Measurements from ENCODE around the gene TREH.
"Not testable (repeated sequence)": the region's sequence is repeated elsewhere in the genome, so short reads cannot be mapped to it uniquely, and the experiment has no call there.

The TREH gene

DNA sequence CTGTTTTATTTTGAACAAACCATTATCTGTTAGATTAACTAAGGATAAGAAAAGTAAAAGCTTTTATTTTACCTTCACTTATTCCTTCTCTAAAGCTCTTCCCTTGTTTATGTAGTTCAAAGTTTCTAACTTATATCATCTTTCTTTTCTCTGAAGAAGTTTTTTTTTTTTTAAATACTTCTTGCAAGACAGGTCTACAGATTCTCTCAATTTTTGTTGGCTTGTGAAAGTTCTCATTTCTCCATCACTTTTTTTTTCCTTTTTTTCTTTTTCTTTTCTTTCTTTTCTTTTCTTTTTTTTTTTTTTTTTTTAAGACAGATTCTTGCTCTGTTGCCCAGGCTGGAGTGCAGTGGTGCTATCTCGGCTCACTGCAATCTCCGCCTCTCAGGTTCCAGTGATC is 4.7 kb upstream of the TREH start:
- H3K27me3 ChIP-seq (ENCODE audit: control insufficient read depth, insufficient read depth, low read length), result no peaks in the 10 kb centered on the region
- no peaks in the 10 kb centered on the region for H3K36me3 ChIP-seq (ENCODE audit: control insufficient read depth, insufficient read depth, low read length)
- no peak overlapping the region for H3K27ac ChIP-seq (ENCODE audit: low read depth, low read length)
- H3K4me1 ChIP-seq (ENCODE audit: control insufficient read depth, insufficient read depth, low read length), result peaks cover 7% of the 10 kb centered on the region; the same call in 1 of the 2 replicates
- no peaks in the 10 kb centered on the region for H3K9me3 ChIP-seq (ENCODE audit: control insufficient read depth, insufficient read depth, low read depth, low read length)
- no peak overlapping the region for H3K4me3 ChIP-seq (ENCODE audit: low read depth, low read length)
- H3K9ac ChIP-seq (ENCODE audit: low read length), result no peak overlapping the region

DNA sequence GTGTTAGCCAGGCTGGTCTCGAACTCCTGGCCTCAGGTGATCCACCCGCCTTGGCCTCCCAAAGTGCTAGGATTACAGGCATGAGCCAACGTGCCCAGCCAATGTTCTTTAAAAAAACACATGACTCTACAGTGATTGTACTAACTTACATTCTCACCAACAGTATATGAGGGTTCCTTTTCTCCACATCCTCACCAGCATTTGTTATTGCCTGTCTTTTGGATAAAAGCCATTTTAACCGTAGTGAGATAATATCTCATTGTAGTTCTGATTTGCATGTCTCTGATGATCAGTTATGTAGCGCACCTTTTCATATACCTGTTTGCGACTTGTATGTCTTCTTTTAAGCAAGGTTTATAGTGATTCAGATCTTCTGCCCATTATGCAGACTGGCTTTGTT is 3.5 kb upstream of the TREH start:
- not testable (repeated sequence) for H3K27me3 ChIP-seq (ENCODE audit: control insufficient read depth, insufficient read depth, low read length); H3K9ac ChIP-seq (ENCODE audit: low read length); H3K4me3 ChIP-seq (ENCODE audit: low read depth, low read length); H3K9me3 ChIP-seq (ENCODE audit: control insufficient read depth, insufficient read depth, low read depth, low read length); H3K27ac ChIP-seq (ENCODE audit: low read depth, low read length); H3K36me3 ChIP-seq (ENCODE audit: control insufficient read depth, insufficient read depth, low read length); H3K4me1 ChIP-seq (ENCODE audit: control insufficient read depth, insufficient read depth, low read length)

DNA sequence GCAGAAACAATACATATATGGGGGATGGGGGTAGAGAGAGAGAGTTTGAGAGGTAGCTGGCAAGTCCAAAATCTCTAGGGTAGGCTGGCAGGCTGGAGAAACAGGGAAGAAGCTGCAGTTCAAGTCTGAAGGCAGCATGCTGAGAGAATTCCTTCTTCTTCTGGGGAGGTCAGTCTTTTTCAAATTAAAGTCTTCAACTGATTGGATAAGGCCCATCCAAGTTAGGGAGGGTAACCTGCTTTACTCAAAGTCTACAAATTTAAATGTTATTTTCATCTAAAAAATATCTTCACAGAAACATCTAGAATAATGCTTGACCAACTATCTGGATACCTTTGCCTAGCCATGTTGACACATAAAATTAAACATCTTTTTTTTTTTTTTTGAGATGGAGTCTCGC is 2.9 kb upstream of the TREH start:
- H3K9ac ChIP-seq (ENCODE audit: low read length), result no peak overlapping the region
- no peaks in the 10 kb centered on the region for H3K9me3 ChIP-seq (ENCODE audit: control insufficient read depth, insufficient read depth, low read depth, low read length)
- H3K27ac ChIP-seq (ENCODE audit: low read depth, low read length), result no peak overlapping the region
- H3K4me1 ChIP-seq (ENCODE audit: control insufficient read depth, insufficient read depth, low read length), result peaks cover 7% of the 10 kb centered on the region; the same call in 1 of the 2 replicates
- H3K4me3 ChIP-seq (ENCODE audit: low read depth, low read length), result no peak overlapping the region
- no peaks in the 10 kb centered on the region for H3K27me3 ChIP-seq (ENCODE audit: control insufficient read depth, insufficient read depth, low read length)
- no peaks in the 10 kb centered on the region for H3K36me3 ChIP-seq (ENCODE audit: control insufficient read depth, insufficient read depth, low read length)

DNA sequence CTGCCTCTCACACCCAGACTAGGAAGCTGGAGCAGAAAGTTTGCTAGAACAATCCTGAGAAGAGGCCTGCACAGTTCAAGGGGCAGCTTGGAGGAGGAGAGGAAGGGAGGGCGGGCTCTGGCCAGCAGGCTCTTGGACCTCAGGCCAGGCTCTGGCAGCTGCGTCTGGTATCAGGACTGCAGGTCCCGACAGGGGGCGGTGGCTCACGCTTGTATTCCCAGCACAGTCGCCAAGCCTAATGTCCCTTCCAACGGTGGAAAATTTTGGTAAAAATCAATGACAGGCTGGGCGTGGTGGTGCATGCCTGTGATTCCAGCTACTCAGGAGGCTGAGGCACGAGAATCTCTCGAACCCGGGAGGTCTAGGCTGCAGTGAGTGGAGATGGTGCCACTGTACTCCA is 542 bp downstream of the TREH start:
- H3K4me3 ChIP-seq (ENCODE audit: low read depth, low read length); H3K27ac ChIP-seq (ENCODE audit: low read depth, low read length); H3K36me3 ChIP-seq (ENCODE audit: control insufficient read depth, insufficient read depth, low read length); H3K4me1 ChIP-seq (ENCODE audit: control insufficient read depth, insufficient read depth, low read length); H3K9ac ChIP-seq (ENCODE audit: low read length); H3K27me3 ChIP-seq (ENCODE audit: control insufficient read depth, insufficient read depth, low read length): not testable (repeated sequence)
- peaks cover 20% of the 10 kb centered on the region for H3K9me3 ChIP-seq (ENCODE audit: control insufficient read depth, insufficient read depth, low read depth, low read length)

DNA sequence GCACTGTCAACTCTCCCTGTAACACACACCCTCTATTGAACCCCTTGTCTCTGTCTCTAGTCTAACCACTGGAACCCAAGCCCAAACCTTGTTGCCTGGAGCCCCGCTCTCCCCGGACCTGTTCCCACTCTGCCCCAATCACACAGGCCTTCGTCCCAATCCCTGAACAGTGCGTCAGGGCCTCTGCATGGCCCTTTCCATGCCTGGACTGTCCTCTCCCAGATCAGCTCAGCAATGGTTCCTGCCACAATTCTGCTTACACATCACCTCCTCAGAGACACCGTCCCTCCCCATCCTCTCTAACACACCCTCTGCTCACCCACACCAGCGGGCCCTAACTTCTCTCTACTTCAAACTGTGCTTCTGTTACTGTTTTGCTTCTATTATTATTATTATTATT is 1.5 kb downstream of the TREH start:
- no peak overlapping the region for H3K27ac ChIP-seq (ENCODE audit: low read depth, low read length)
- no peaks in the 10 kb centered on the region for H3K27me3 ChIP-seq (ENCODE audit: control insufficient read depth, insufficient read depth, low read length)

DNA sequence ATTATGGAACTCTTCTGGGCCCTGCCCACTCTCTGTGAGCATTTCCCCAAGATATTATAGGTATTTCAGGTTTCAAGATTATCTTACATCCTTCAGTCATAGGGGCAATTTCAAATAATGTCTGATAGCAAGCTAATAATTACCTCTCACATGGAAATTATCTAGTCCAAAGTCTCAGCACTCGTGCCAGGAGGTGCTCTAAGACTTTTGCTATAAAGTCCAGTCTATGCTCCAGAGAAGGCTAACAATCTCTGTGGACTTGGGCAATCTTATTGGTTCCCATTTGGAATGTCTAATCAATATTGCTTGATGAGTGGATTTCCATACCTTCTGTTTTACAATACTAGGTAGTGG is 5.4 kb downstream of the TREH start:
- peaks cover under 1% of the 10 kb centered on the region; the same call in 1 of the 2 replicates for H3K4me1 ChIP-seq (ENCODE audit: control insufficient read depth, insufficient read depth, low read length)
- H3K36me3 ChIP-seq (ENCODE audit: control insufficient read depth, insufficient read depth, low read length), result no peaks in the 10 kb centered on the region
- H3K27me3 ChIP-seq (ENCODE audit: control insufficient read depth, insufficient read depth, low read length), result no peaks in the 10 kb centered on the region
- no peak overlapping the region for H3K4me3 ChIP-seq (ENCODE audit: low read depth, low read length)
- H3K27ac ChIP-seq (ENCODE audit: low read depth, low read length), result no peak overlapping the region
- no peak overlapping the region for H3K9ac ChIP-seq (ENCODE audit: low read length)
- H3K9me3 ChIP-seq (ENCODE audit: control insufficient read depth, insufficient read depth, low read depth, low read length), result peaks cover 20% of the 10 kb centered on the region

More for the DNA sequence above, 1.5 kb downstream of the TREH start:
- Histone ChIP-seq H3K36me3 (ENCODE audit: control insufficient read depth, insufficient read depth, low read length) (no peaks in the 10 kb centered on the region), H3K4me3 (ENCODE audit: low read depth, low read length) (no peak overlapping the region), H3K4me1 (ENCODE audit: control insufficient read depth, insufficient read depth, low read length) (peaks cover 7% of the 10 kb centered on the region; the same call in 1 of the 2 replicates), H3K9me3 (ENCODE audit: control insufficient read depth, insufficient read depth, low read depth, low read length) (peaks cover 20% of the 10 kb centered on the region), H3K9ac (ENCODE audit: low read length) (no peak overlapping the region)

DNA sequence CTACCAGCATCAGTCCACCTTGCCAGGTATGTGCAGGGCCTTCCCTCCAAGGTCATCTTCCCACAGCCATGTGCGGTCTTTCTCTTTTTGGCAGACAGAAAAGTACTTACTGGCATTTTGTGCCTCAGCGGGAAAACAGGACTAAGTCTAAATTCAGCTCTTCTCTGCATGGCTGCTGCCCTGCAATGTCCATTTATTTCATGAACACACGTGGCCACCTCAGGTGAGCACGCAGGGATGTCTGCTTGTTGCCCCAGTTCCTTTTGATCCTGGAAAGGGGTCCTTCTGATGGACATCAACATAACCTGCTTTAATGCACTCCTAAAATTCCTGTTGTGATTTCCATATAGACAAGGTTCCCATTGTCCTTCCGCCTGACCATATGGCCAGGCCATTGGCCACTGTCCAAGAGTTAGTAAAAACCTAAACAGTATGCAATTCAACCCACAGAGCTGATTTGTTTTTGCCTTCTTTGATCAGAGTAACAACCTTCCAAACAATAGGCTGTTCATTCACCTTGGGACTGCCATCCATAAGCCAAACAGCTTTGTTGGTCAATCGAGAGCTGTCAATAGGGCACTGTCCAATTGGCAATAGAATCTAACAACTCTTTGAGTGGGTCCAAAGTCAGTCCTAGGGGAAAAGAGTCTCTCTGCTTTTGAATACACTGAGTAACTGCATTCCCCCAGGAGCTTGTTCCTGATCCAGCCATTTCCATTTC is 5.9 kb downstream of the TREH start:
- no peaks in the 10 kb centered on the region for H3K4me1 ChIP-seq (ENCODE audit: control insufficient read depth, insufficient read depth, low read length)
- H3K27me3 ChIP-seq (ENCODE audit: control insufficient read depth, insufficient read depth, low read length), result no peaks in the 10 kb centered on the region
- H3K9me3 ChIP-seq (ENCODE audit: control insufficient read depth, insufficient read depth, low read depth, low read length), result peaks cover 20% of the 10 kb centered on the region
- H3K36me3 ChIP-seq (ENCODE audit: control insufficient read depth, insufficient read depth, low read length), result no peaks in the 10 kb centered on the region
- H3K4me3 ChIP-seq (ENCODE audit: low read depth, low read length), result no peak overlapping the region
- H3K27ac ChIP-seq (ENCODE audit: low read depth, low read length), result no peak overlapping the region
- no peak overlapping the region for H3K9ac ChIP-seq (ENCODE audit: low read length)

DNA sequence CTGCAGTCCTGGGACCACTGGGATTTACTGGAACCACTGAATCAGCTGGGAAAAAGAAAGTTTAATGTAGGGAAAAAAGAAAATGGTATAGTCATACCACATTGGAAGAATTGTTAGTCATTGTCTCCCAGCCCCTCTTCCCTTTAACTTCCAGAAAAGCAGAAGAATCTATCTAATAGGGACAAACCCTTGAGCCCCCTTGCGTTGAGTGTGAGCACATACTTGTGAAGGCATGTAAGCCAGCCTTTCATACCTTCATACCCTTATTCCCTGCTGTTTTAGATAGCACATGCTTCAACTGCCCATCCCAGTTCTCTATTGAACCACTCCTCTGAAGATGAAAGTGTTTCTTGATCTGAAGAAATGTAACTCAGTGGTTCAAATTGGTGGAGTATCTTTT is 6.6 kb downstream of the TREH start:
- Histone ChIP-seq H3K27ac (ENCODE audit: low read depth, low read length) (no peak overlapping the region), H3K27me3 (ENCODE audit: control insufficient read depth, insufficient read depth, low read length) (no peaks in the 10 kb centered on the region), H3K9me3 (ENCODE audit: control insufficient read depth, insufficient read depth, low read depth, low read length) (peaks cover 20% of the 10 kb centered on the region), H3K4me1 (ENCODE audit: control insufficient read depth, insufficient read depth, low read length) (no peaks in the 10 kb centered on the region), H3K9ac (ENCODE audit: low read length) (no peak overlapping the region), H3K36me3 (ENCODE audit: control insufficient read depth, insufficient read depth, low read length) (no peaks in the 10 kb centered on the region), H3K4me3 (ENCODE audit: low read depth, low read length) (no peak overlapping the region)

DNA sequence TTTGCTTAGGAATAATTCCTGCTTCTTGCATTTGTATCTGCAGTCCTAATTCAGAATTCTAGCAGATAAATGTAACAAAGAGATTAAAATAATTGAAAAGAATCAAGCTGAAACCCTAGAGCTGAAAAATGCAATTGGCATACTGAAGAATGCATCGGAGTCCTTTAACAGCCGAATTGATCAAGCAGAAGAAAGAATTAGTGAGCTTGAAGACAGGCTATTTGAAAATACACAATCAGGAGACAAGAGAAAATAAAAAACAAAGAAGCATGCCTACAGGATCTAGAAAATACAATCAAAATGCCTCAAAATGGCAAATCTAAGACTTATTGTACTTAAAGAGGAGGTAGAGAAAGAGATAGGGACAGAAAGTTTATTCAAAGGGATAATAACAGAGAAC is 8.2 kb downstream of the TREH start:
- Histone ChIP-seq H3K4me1 (ENCODE audit: control insufficient read depth, insufficient read depth, low read length) (no peaks in the 10 kb centered on the region; the same call in 1 of the 2 replicates), H3K27ac (ENCODE audit: low read depth, low read length) (no peak overlapping the region), H3K36me3 (ENCODE audit: control insufficient read depth, insufficient read depth, low read length) (no peaks in the 10 kb centered on the region), H3K27me3 (ENCODE audit: control insufficient read depth, insufficient read depth, low read length) (no peaks in the 10 kb centered on the region), H3K4me3 (ENCODE audit: low read depth, low read length) (no peak overlapping the region), H3K9ac (ENCODE audit: low read length) (no peak overlapping the region), H3K9me3 (ENCODE audit: control insufficient read depth, insufficient read depth, low read depth, low read length) (peaks cover 12% of the 10 kb centered on the region)

DNA sequence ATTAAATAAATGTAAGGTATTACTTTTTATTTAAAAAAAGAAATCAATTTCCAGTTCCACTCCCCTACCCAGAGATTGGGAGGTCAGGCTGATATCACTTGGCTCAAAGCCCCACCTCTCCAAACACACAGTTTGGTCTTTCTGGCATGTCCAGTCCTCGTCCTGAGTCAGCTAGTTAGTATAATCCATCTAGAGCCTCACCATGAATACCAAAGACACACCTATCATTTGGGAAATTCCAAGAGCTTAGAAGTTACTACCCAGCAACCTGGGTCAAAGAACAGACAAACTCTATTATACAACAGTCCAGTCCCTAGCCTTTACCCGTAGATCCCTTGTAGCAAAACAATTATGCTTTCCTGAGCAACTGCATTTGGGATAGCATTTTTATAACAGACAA is 9.4 kb downstream of the TREH start:
- Histone ChIP-seq H3K9ac (ENCODE audit: low read length) (no peak overlapping the region), H3K27me3 (ENCODE audit: control insufficient read depth, insufficient read depth, low read length) (no peaks in the 10 kb centered on the region), H3K4me3 (ENCODE audit: low read depth, low read length) (no peak overlapping the region), H3K36me3 (ENCODE audit: control insufficient read depth, insufficient read depth, low read length) (no peaks in the 10 kb centered on the region), H3K27ac (ENCODE audit: low read depth, low read length) (no peak overlapping the region), H3K9me3 (ENCODE audit: control insufficient read depth, insufficient read depth, low read depth, low read length) (peaks cover under 1% of the 10 kb centered on the region; the same call in 1 of the 2 replicates), H3K4me1 (ENCODE audit: control insufficient read depth, insufficient read depth, low read length) (no peaks in the 10 kb centered on the region; the same call in 1 of the 2 replicates)

DNA sequence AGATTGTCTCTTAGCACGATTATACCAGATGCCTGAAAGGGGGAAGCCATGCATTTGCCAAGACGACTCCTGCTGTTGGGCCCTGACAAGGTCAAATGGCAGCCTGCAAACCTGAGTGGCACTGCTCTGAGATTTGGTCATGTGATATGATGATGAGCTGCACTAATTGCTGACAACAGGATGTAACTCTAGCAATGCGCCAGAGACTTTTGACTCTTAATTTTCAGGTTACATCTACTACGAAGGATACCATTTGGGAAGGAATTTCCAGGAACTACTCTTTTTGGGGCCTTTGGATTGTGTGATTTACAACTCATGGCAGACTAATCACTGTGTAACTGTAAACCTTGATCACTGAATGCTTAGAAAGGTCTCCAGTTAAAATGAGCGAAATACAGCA is 13.1 kb downstream of the TREH start:
- H3K27ac ChIP-seq (ENCODE audit: low read depth, low read length), result no peak overlapping the region
- no peaks in the 10 kb centered on the region for H3K27me3 ChIP-seq (ENCODE audit: control insufficient read depth, insufficient read depth, low read length)
- H3K4me1 ChIP-seq (ENCODE audit: control insufficient read depth, insufficient read depth, low read length), result peaks cover 20% of the 10 kb centered on the region; the same call in 1 of the 2 replicates

More for the DNA sequence above, 13.1 kb downstream of the TREH start:
- H3K9ac ChIP-seq (ENCODE audit: low read length), result no peak overlapping the region
- no peak overlapping the region for H3K4me3 ChIP-seq (ENCODE audit: low read depth, low read length)
- no peaks in the 10 kb centered on the region for H3K36me3 ChIP-seq (ENCODE audit: control insufficient read depth, insufficient read depth, low read length)
- H3K9me3 ChIP-seq (ENCODE audit: control insufficient read depth, insufficient read depth, low read depth, low read length), result no peaks in the 10 kb centered on the region

All from HUES6 (cell line).